SH-SY5Y (cell line): Measurements from ENCODE around the gene NFIB.

Source experiments
- GATA2 ChIP-seq: IDR thresholded peaks from 2 replicates; pipeline ENCODE4 v1.6.1; 2011; ENCODE audit warnings: mild to moderate bottlenecking, low read depth, low read length
- GATA3 ChIP-seq: IDR thresholded peaks from 2 replicates; pipeline ENCODE4 v1.6.1; 2011; ENCODE audit warnings: low read depth, mild to moderate bottlenecking, low read length, moderate library complexity

NFIB gene

DNA sequence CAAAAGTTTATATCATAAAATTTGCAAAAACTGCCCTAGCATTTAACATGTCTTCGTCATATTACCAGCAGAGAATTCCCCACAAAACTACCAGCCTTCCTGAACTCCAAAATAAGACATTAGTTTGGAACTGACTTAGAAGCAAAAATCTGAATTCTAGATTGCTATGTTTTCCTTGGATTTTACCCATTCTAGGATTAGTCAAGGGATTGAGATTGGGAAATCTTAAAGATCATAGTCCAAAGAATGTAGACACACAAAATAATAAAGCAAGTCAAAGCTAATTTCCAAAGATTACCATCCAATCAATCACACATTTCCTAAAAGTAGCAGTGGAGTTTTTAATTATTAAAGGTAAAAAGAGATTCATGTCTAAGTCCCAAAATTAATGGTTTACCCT, 138.2 kb downstream of the NFIB start:
- no peak for TF ChIP-seq GATA3
- no peak for TF ChIP-seq GATA2

DNA sequence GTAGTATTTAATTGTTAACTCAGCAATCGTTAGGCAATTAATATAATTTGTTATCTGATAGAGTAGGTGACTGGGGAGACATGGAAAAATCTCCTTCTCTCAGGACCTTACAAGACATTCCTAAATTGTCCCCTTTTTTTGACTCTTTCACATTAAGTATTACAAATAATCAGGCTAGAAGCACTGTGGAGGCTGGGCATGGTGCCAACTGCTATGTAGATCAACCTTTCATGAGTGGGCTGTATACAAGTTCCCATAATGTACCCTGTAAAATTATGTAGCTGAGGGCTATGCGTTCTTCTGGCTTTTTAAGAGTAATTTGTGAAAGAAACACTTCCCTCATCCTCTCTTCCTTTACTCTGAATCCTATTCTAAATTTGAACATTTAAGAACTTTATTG, 140.2 kb downstream of the NFIB start:
- TF ChIP-seq GATA2 (no peak), GATA3 (no peak)

DNA sequence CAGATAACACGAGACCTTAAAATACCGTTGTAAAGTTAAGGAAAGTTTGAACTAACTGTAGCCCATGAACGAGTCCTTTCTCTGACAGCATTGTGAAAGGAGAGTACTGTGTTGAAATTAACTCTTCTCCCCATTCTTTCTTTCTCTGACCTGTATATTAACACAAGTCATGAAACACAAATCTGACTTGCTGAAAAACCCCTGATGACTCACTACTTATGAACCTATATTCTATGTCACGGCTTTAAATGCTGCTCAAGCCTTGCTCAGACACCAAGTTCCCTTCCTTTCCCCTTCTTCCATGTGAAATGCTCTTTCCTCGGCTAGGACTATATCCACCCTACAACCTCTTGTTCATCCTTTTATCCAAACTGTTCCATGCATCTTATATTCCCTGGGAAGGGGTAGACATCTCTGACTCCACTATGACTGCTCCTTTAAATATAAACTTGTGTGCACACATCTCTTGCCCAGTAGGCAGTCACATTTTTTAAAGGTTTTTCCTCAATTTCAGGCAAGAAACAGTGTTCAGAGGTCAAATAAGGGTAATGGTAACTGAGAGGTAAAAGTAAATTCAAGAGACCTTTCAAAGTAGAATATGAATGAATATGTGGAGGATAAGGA, 142.9 kb downstream of the NFIB start:
- TF ChIP-seq GATA2 (no peak), GATA3 (no peak)

DNA sequence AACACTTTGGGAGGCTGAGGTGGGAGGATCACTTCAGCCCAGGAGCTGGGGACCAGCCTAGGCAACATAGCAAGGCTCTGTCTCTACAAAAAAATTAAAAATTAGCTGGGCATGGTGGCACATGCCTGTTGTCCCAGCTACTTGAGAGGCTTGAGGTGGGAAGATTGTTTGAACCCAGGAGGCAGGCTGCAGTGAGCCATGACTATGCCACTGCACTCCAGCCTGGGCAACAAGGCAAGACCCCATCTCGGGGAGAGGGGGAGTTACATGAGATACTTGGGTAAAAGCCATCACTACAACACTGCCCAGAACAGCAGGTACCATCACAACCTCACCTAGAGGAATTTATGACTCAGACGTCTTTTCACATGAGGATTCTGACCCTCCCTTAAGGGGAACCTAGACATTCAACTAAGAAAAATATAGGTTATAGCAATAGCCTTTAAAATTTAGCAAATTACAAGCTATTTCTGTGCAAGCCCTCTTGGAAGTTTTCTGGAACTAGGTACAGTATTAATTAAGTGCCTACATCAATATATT, 143.5 kb downstream of the NFIB start:
- TF ChIP-seq GATA2 = no peak
- no peak for TF ChIP-seq GATA3

DNA sequence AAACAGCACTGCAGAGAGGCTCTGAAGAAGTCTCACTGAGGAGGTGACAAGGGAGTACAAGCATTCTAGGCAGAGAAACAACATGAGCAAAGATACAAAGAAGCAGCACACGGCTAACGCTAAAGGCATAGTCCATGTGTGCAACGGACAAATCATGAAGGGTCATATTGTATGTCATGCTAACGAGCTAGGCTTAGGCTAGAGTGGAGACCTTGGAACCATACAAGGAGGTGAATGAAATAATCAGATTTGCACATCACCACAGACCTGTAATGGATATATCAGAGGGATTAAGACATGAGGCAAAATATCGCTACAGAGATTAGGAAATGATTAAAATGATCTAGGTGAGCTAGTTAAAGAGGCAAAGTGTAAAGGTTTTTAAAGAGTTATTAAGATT, 145.6 kb downstream of the NFIB start:
- TF ChIP-seq GATA3 (no peak), GATA2 (no peak)

DNA sequence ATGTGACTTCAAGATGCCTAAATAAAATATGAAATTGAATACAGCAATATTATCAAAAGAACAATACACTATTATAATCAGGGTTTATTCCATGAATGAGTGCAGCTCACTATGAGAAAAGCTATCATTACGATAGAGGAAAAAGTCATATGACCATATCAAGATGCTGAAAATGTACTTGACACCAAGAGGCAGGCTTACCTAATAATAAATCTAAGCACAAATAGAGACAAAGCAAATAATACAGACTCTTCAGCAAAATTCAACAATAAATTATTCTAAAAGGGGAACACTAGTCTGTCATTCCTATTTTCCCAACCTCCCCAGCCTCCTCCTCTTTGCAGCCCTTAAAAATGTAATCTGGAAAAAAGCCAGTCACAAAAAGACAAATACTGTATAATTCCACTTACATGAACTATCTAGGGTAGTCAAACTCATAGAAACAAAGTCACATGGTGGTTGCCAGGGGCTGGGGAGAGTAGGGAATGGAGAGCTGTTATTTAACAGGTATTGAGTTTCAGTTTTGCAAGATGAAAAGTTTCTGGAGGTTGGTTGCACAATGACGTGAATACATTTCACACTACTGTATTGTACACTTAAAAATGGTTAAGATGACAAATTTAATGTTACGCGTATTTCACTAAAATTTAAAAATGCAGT, 148.4 kb downstream of the NFIB start:
- TF ChIP-seq GATA2 (no peak), GATA3 (no peak)

DNA sequence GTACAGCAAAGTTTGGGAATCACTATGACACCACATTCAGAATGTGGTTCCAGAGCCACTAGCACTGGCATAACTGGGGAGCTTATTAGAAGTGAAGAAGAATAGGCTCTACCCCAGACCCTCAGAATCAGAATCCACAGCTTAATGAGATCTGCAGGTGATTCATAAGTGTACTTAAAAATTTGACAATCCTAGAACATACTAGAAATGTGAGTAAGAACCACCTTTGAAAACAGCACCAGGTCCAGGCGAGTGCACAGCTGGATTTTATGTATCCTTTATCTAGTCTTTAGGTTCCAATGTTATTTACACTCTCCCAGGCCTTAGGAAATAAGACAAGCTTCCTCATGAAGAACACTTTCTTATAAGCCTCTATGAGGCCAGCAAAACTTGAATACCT, 149.0 kb downstream of the NFIB start:
- TF ChIP-seq GATA2 (no peak), GATA3 (no peak)

DNA sequence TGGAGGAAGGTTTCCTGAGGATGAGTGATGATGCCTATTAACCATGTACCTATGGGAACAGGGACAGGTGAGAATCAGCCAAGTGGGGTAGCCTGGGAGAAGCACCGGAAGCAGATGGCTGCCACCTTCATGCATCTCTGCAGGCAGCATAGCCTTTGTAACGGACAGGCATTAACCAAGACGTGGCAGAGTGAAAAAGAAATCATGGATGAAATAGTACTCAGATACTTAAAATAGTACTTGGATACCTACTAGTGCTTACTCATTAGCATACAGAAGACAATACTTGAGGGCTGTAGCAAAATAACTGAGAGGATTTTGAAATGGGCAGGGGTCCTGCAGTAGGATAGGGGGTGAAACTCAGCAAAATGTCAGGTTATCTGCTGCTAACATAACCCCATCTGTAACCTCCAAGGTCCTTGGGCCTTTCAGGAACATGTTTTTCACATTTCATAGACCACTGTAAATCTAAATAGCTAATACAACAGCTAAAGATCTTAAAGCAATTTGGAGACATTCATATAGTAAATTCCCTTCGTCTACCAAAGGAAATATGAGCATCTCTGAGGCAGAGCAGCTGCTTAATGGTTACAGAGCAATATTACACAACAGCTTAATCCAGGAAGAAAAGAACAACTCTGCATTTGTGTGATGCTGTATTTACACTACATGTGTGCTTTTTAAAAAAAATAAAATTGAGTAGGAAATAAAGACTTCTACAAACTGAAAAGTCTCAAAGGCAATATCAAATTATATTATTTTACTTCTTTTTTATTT, 154.3 kb downstream of the NFIB start:
- no peak for TF ChIP-seq GATA3
- TF ChIP-seq GATA2 = no peak

DNA sequence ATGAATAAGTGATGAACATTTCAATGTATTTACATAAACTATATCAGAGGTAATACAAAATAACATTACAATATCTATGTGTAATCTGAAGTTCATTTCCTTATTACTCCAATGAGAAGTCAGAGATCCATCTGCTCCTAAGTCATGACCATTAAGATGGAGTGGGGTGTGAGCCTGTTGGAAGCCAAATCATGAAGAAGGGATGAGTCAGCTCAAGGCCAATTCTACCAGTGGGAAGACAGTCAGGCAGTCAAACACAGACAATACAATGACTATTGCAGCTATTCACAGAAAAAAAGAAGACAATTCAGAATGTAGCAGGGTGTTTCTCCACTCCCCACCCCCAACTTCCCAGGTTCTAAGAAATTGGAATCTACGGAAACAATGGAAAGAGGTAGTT, 155.0 kb downstream of the NFIB start:
- TF ChIP-seq GATA2 (no peak), GATA3 (no peak)

DNA sequence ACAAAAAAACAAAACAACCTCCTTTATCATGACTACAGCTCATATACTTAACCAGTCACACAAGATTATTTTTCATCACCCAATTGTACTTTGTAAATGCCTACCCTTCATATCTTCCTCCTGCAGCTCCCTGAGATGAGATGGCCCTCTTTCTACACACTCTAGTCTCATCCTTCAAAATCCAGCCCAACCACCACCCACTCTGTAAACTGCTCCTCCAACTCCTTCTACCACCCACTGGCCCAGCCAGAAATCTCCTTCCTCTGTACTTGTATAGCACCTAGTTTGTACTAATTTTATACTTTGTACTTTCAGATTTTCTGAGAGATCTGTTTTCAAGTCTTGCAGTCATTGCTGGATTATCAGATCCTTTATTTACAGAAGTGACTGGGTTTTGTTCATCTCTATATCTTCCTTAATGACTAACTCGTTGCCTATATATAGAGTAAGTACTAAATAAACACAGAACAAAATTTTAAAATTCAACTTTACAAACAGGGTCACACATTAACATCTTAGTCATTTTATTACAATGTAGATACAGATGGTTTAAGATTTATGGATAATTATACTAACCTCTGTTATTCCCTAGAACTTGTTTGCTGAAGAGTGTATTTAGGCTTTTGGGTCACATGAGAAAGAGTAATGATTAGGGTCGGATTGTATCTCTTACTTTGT, 155.7 kb downstream of the NFIB start:
- TF ChIP-seq GATA2 (no peak), GATA3 (no peak)

DNA sequence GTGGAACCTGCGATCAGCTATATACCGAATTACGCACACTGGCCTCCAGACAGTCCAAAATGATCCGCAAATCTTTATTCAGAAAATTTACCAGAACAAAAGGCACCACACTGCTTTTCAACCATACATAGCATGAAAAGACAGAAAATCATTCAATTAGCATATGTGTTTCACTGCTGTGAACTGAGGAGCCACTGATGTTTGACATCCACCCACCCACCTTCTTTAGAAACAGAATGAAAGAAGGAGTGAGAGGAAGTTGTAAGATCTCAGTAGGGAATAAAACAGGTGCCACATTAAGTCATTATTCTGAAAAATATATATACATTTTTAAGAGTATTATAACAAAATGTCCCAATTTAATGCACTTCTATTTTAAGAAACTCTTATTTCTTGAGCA, 156.8 kb downstream of the NFIB start:
- TF ChIP-seq GATA2 (no peak), GATA3 (no peak)

DNA sequence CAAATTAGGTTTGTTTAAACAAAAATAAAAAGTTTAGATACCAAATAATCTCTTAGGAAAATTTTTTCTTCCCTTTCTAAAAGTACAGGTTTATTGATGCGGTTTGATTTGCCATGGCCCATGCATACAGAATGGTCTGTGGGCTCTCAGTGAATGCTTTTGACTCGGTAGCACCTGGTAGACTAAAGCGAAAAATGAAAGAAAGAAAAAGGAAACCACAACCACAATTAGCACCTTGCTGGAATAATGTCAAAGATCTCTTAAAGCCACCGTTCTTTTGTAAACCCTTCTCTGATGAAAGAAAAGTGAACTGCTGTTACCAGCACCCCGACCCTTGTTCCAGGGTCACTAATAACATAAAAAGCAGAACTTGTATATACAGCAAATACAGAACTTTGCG, 157.9 kb downstream of the NFIB start:
- TF ChIP-seq GATA2 = no peak
- TF ChIP-seq GATA3 = no peak

DNA sequence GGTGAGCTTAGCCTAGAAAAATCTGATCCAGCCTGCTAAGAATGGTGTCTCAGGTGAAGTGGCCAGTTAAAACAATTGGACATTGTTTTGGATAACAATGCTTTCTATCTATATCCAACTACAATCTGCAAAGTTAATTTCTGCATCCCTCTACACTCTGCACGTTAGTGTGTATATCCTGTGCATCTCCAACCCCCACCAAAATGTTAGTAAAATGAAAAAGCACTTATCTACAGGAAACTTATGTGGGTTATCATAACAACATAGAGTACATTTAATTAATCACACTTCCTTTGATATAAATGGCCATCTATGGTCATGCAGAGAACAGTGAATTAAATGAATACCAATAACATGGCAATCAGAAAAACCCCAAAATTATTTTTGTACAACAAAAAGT, 158.7 kb downstream of the NFIB start:
- TF ChIP-seq GATA3 (no peak), GATA2 (no peak)

DNA sequence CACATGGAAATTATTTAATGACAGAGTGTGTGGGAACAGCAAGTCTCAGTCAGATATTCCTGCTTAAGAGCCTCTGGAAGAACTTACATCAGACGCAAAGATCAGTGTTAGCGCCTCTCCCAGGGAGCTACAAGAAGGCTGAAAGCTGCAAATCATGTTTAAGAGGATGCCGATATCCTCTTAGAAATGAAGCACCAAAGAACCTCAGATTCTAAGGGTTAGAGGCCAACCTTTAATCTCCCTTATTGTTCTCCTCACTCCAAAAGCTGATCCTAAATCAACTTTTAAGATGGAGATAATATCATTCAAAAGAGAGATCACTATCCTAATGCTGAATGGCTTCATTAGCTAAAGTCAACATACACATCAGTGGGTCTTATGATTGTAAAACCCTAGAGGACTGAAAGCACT, 160.6 kb downstream of the NFIB start:
- TF ChIP-seq GATA3 (no peak), GATA2 (peak; percentile 39; the same call in 1 of the 2 replicates)

DNA sequence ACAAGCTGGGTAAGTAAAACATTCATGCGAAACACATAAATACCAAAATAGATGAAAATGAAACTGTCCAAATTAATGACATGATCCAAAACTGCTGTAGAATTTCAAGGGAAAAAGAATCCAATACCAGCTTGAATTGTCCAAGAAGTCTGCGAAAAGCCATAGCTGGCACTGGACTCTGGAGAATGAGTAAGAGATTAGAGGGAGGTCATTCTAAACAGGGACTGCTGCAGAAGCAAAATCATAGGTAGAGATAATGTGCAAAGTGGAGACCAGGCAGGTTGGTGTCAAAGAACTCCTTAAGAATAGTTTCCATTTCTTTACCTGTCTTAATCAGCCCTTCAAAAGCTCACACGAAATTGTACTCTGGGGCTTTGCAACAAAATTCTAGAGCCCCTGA, 162.5 kb downstream of the NFIB start:
- TF ChIP-seq GATA3 (no peak), GATA2 (no peak)
